HepG2 (cell line): ENCODE measurements around the gene DLL1. TPM values are rescaled to one million over a fixed set of nuclear protein-coding genes. Genes with fewer than 3 reads are reported as not detected.

Source experiments
- ATAC-seq: fragments of 200-7000 bp; cut with Tn5 transposase; 3 replicates; pipeline ENCODE4 v1.9.1; 2020; ENCODE audit warnings: mild to moderate bottlenecking, moderate library complexity
- BruUV-seq: library from RNA; stranded (reverse); fragments of 400-500 nt; replicated peaks from 2 replicates; lab custom pipeline; 2021; lab: Mats Ljungman, UMichigan
- CTCF ChIA-PET: fragments of 300-600 bp; formaldehyde crosslinking; extraction: SDS; loops from one replicate; lab custom pipeline; 2021; ENCODE audit warnings: low total read pairs, inconsistent platforms, low intra/inter-chr PET ratio; lab: Yijun Ruan, JAX
- POLR2A ChIA-PET: fragments of 350-600 bp; sonication (Branson Sonifier 250); formaldehyde crosslinking; loops from one replicate; lab custom pipeline; 2020; ENCODE audit warnings: antibody characterized with exemption, inconsistent platforms; lab: Yijun Ruan, JAX
- DNase-seq: peaks from one replicate; pipeline ENCODE4 v3.0.0-alpha.2; 2015; ENCODE audit warnings: low spot score
- FAIRE-seq: peaks from 3 replicates; lab custom pipeline; 2011; peaks lifted over from hg19 to GRCh38; lab: Jason Lieb, UNC
- H2AFZ ChIP-seq: one replicate; pipeline ENCODE4 v1.6.1; 2011; ENCODE audit warnings: low read length, inconsistent platforms
- H3K27ac ChIP-seq: fragments of 300-600 bp; 3 replicates; pipeline ENCODE4 v1.8.0; 2011; ENCODE audit warnings: mixed run types, mild to moderate bottlenecking, mixed read lengths, low read length, inconsistent platforms; ENCODE audit not compliant: insufficient read depth; ENCODE audit errors: extremely low read length
- H3K27me3 ChIP-seq, 2 experiments: fragments of 200-600 bp in 1 of 2; 2 replicates in 1 of 2; 3 replicates in 1 of 2; pipeline versions ENCODE4 v1.6.0 to v1.8.0; 2011; ENCODE audit warnings: low read length in 2 of 2, mild to moderate bottlenecking in 2 of 2, moderate library complexity in 2 of 2, inconsistent platforms in 1 of 2; ENCODE audit not compliant: insufficient read depth in 2 of 2, control insufficient read depth in 1 of 2
- H3K36me3 ChIP-seq, 2 experiments: fragments of 200-600 bp in 1 of 2; replicated peaks in 1 of 2; 2 replicates in 1 of 2; 3 replicates in 1 of 2; pipeline versions ENCODE4 v1.5.1 to v1.8.0; 2011; ENCODE audit warnings: low read length in 2 of 2, inconsistent platforms in 1 of 2; ENCODE audit not compliant: insufficient read depth in 2 of 2, control insufficient read depth in 1 of 2
- H3K4me1 ChIP-seq: 2 replicates; pipeline ENCODE4 v1.5.1; 2012; ENCODE audit warnings: low read length, inconsistent platforms; ENCODE audit not compliant: insufficient read depth
- H3K4me2 ChIP-seq: 2 replicates; pipeline ENCODE4 v1.6.0; 2011; ENCODE audit warnings: low read depth, low read length, inconsistent platforms
- H3K4me3 ChIP-seq, 3 experiments: fragments of 200-600 bp in 1 of 3; sonication (generic), shearing (Covaris generic) in 1 of 3; replicated peaks in 1 of 3; 2 replicates each; pipeline ENCODE4 v1.5.1; 2011 to 2016; ENCODE audit warnings: low read length in 3 of 3, inconsistent platforms in 2 of 3, low read depth in 2 of 3, mild to moderate bottlenecking in 2 of 3, control low read depth in 1 of 3, mixed read lengths in 1 of 3; ENCODE audit not compliant: insufficient read depth in 1 of 3
- H3K79me2 ChIP-seq: one replicate; pipeline ENCODE4 v1.6.1; 2011; ENCODE audit warnings: low read length, inconsistent platforms; ENCODE audit not compliant: insufficient read depth
- H3K9ac ChIP-seq: 2 replicates; pipeline ENCODE4 v1.6.0; 2011; ENCODE audit warnings: mild to moderate bottlenecking, low read depth, low read length, inconsistent platforms; ENCODE audit not compliant: insufficient read depth
- H3K9me3 ChIP-seq: 2 replicates; pipeline ENCODE4 v1.5.1; 2012; ENCODE audit warnings: mild to moderate bottlenecking, low read length
- H4K20me1 ChIP-seq: 2 replicates; pipeline ENCODE4 v1.6.0; 2011; ENCODE audit warnings: inconsistent platforms, mild to moderate bottlenecking, low read length, moderate library complexity; ENCODE audit not compliant: insufficient read depth
- EZH2 ChIP-seq: conservative IDR thresholded peaks from 2 replicates; pipeline ENCODE4 v1.6.1; 2012; ENCODE audit warnings: mild to moderate bottlenecking, low read depth, low read length, moderate library complexity
- KLF16 ChIP-seq, 2 experiments: sonication (generic) in 1 of 2; formaldehyde crosslinking in 1 of 2; IDR thresholded peaks; 2 replicates each; pipeline versions ENCODE4 v1.6.1 to v1.8.0; 2016 to 2023; ENCODE audit warnings: missing genetic modification reagents in 2 of 2, missing compliant biosample characterization in 1 of 2
- MEIS1 ChIP-seq: sonication (generic); formaldehyde crosslinking; IDR thresholded peaks from 2 replicates; pipeline ENCODE4 v1.9.0; 2021; ENCODE audit warnings: mild to moderate bottlenecking, missing genetic modification reagents, moderate library complexity, borderline replicate concordance
- TGIF2 ChIP-seq: IDR thresholded peaks from 2 replicates; pipeline ENCODE4 v1.6.1; 2016; ENCODE audit warnings: control low read depth, missing compliant biosample characterization
- XBP1 ChIP-seq: sonication (generic); formaldehyde crosslinking; IDR thresholded peaks from 2 replicates; pipeline ENCODE4 v1.5.0; 2020; ENCODE audit warnings: missing genetic modification reagents
- ZNF329 ChIP-seq: sonication (generic); formaldehyde crosslinking; IDR thresholded peaks from 2 replicates; pipeline ENCODE4 v1.9.0; 2021; ENCODE audit warnings: low read depth, mild to moderate bottlenecking, missing genetic modification reagents
- WGBS: methylation state at CpG from one replicate; pipeline ENCODE4 v1.1.6; 2017; ENCODE audit warnings: low lambda C conversion rate; 5-methylcytosine and 5-hydroxymethylcytosine counted together
- in situ Hi-C: cut with HindIII; loops from 2 replicates; pipeline ENCODE4 v1.10.0; 2017; ENCODE audit warnings: low pct_unique_long_range_greater_than_20kb; ENCODE audit not compliant: extremely low pct_ligation_motif_present
- intact Hi-C: fragments of 100-400 bp; cut with micrococcal nuclease; formaldehyde crosslinking; loops from one replicate; pipeline ENCODE4 v1.10.0; 2022; ENCODE audit not compliant: unreplicated experiment
- polyA plus RNA-seq, 8 experiments: library from polyadenylated mRNA; depleted of rRNA in 3 of 8; stranded (reverse) in 7 of 8; unstranded in 1 of 8; fragments of >200 nt; fragmentation: Illumina TruSeq in 4 of 8; extraction: Trizol in 4 of 8; gene quantifications; 2 replicates each; pipeline versions ENCODE4 v1.2.1 to v1.2.3, GENCODE V29; 2011 to 2016; ENCODE audit warnings: low read depth in 4 of 8, missing spikeins in 1 of 8, mixed read lengths in 1 of 8; ENCODE audit not compliant: insufficient read depth in 1 of 8
- total RNA-seq, 5 experiments: library from RNA; depleted of rRNA; stranded (reverse); fragments of >200 nt; fragmentation: Illumina TruSeq; extraction: Trizol; gene quantifications; 2 replicates each; pipeline ENCODE4 v1.2.3, GENCODE V29; 2016; ENCODE audit warnings: low read depth in 1 of 5

Gene DLL1
- total and polyA plus RNA-seq, 2 of the 13 experiments (the other 11 are each of a cell fraction or from before 2014, with no cell fraction given): not detected

GRCh38 chr6:170294298-170294730 lies 3.4 kb upstream of the DLL1 start:
- CTCF ChIA-PET: no interaction called here

GRCh38 chr6:170293341-170294231 lies 2.7 kb upstream of the DLL1 start:
- no peak for ATAC-seq
- DNase-seq: no peak
- Histone ChIP-seq H3K27me3 (peaks cover 35 to 90% of the 10 kb centered on the region in 2 experiments), H3K79me2 (no peaks in the 10 kb centered on the region), H3K27ac (no peak overlapping the region), H2AFZ (no peak overlapping the region), H3K4me3 (no peak overlapping the region), H3K4me2 (no peak overlapping the region), H3K9ac (no peak overlapping the region), H3K9me3 (no peaks in the 10 kb centered on the region), H4K20me1 (peaks cover 4% of the 10 kb centered on the region; the same call in 1 of the 2 replicates), H3K4me1 (peaks cover 35% of the 10 kb centered on the region), H3K36me3 (no peaks in the 10 kb centered on the region)
- ChIA-PET CTCF (no interaction called here), POLR2A (no interaction called here)
- TF ChIP-seq TGIF2 (CRISPR knock-in tag) (no peak), EZH2 (0 out of 2 replicates have a peak, but pooled peaks have one; percentile 9)
- in situ Hi-C loops: no loop called here
- no peak for FAIRE-seq
- intact Hi-C loops: no loop called here
- no TSS peak for BruUV-seq
- whole genome bisulfite sequencing: 30% methylated on average over 23 of the region's 23 CpGs

More at GRCh38 chr6:170294298-170294730, 3.4 kb upstream of the DLL1 start:
- peaks cover 28% of the 10 kb centered on the region for H3K4me1 ChIP-seq
- ATAC-seq: no peak
- H2AFZ ChIP-seq: no peak overlapping the region
- no peak overlapping the region for H3K4me2 ChIP-seq
- WGBS: 21% methylated on average over 2 of the region's 2 CpGs
- H3K9me3 ChIP-seq: no peaks in the 10 kb centered on the region
- H4K20me1 ChIP-seq: peaks cover 4% of the 10 kb centered on the region; the same call in 1 of the 2 replicates
- no peak overlapping the region for H3K9ac ChIP-seq
- TF ChIP-seq XBP1 (CRISPR knock-in tag) (no peak), MEIS1 (CRISPR knock-in tag) (no peak), EZH2 (peak; percentile 55; the same call in 1 of the 2 replicates), ZNF329 (CRISPR knock-in tag) (no peak), KLF16 (CRISPR knock-in tag; IDR thresholded peaks at IDR 0.05) (no peak)
- no peaks in the 10 kb centered on the region for H3K36me3 ChIP-seq
- in situ Hi-C loops: no loop called here
- intact Hi-C loops: no loop called here
- no peak overlapping the region for H3K27ac ChIP-seq
- no peak for DNase-seq
- H3K27me3 ChIP-seq: peaks cover 30 to 85% of the 10 kb centered on the region in 2 experiments
- POLR2A ChIA-PET: no interaction called here
- H3K79me2 ChIP-seq: no peaks in the 10 kb centered on the region
- BruUV-seq: no TSS peak
- no peak for FAIRE-seq
- no peak overlapping the region for H3K4me3 ChIP-seq
